Body of pancreas (tissue), 4 donors: ENCODE data around the gene ARL2BP. TPM values are rescaled to one million over a fixed set of nuclear protein-coding genes. Genes with fewer than 3 reads are reported as not detected.
"Not testable (repeated sequence)": the region's sequence is repeated elsewhere in the genome, so short reads cannot be mapped to it uniquely, and the experiment has no call there.

Experiments used
- ATAC-seq: fragments of 150-250 bp; one replicate; pipeline ENCODE4 v1.9.1; 2016
- DNase-seq, 4 donors: peaks; one replicate each; pipeline ENCODE4 v3.0.0-alpha.2; 2019
- H3K27ac ChIP-seq, 4 donors: fragments of 200-600 bp; sonication (generic); 1 replicate in 3 of 4; 2 replicates in 1 of 4; pipeline versions ENCODE4 v1.5.1 to v1.6.1; 2016 to 2019; ENCODE audit warnings: mild to moderate bottlenecking in 1 of 4, mixed read lengths in 1 of 4, moderate library complexity in 1 of 4
- H3K27me3 ChIP-seq, 2 donors: fragments of 200-600 bp; sonication (generic); one replicate each; pipeline ENCODE4 v1.6.0; 2016; ENCODE audit warnings: mild to moderate bottlenecking in 1 of 2
- H3K36me3 ChIP-seq, 2 donors: fragments of 200-600 bp; sonication (generic); replicated peaks in 1 of 2; 2 replicates each; pipeline ENCODE4 v1.5.1; 2016; ENCODE audit warnings: low read depth in 2 of 2; ENCODE audit not compliant: insufficient read depth in 1 of 2
- H3K4me1 ChIP-seq: fragments of 200-600 bp; sonication (generic); one replicate; pipeline ENCODE4 v1.6.0; 2016
- H3K4me3 ChIP-seq, 2 donors: fragments of 200-600 bp; sonication (generic); 1 replicate in 1 of 2; 2 replicates in 1 of 2; pipeline ENCODE4 v1.5.1; 2016 to 2019
- H3K9me3 ChIP-seq, 3 donors: fragments of 200-600 bp; sonication (generic); 1 replicate in 2 of 3; 2 replicates in 1 of 3; pipeline ENCODE4 v1.5.1; 2016
- POLR2A ChIP-seq, 3 donors: fragments of 450-650 bp; IDR thresholded peaks; one replicate each; pipeline ENCODE4 v1.6.1; 2016; ENCODE audit warnings: antibody characterized with exemption in 3 of 3, mild to moderate bottlenecking in 2 of 3
- WGBS, 2 donors: methylation state at CpG; one replicate each; pipeline ENCODE4 v1.1.5; 2017; 5-methylcytosine and 5-hydroxymethylcytosine counted together
- intact Hi-C: fragments of 100-400 bp; cut with DNase I; formaldehyde crosslinking; loops from one replicate; pipeline ENCODE4 v1.15.1; 2023
- total RNA-seq, 2 donors: library from RNA; depleted of rRNA; stranded (reverse); fragments of >200 nt; gene quantifications; one replicate each; pipeline ENCODE4 v1.1.0, GENCODE V29; 2016
- TF ChIP-seq, protein P1 (sequence below), 7 experiments: fragments of 450-650 bp in 4 of 7; fragments of 200-600 bp in 3 of 7; sonication (generic) in 3 of 7; IDR thresholded peaks; one replicate each; pipeline ENCODE4 v1.5.1; 2016 to 2019; ENCODE audit warnings: antibody characterized with exemption in 7 of 7

The ARL2BP gene
- total RNA-seq: 10 to 100 TPM; 15.8 to 21.5 TPM

DNA sequence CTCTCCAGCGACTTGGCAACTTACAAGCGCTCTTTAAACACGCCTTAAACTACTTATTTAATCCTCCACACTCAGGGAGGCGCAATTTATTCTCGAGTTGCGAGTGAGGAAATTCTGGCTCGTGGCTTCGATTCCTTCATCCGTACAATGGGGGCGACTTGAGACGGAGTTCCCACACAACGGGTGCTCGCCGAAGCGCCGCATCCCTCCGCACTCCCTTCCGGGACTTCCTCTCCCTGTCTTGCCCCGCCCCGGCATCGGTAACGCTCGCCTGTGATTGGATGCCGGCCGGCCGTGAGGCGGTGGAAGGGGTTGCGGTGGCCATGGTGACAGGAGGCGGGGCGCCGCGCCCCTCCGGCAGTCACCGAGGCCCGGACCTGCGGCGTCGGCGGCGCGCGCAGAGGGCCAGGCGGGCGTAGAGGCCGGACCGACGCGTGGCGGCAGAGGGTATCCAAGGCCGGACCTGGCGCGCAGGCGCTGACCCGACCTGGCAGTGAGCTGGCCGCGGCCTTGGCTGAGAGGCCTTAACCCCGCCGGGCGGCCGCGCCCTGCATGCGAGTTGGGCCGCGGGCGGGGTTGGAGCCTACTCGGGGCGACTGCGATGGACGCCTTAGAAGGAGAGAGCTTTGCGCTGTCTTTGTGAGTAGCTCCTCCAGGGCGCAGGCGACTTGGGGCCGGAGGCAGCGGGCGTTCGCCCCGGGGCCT is at the start of gene ARL2BP:
Gene ARL2BP, plus strand, starts transcription at position 493 of the 705 bp plus-strand sequence. Its CDS starts 109 bp downstream, at position 602.
- 0 to 1% methylated on average over 10 to 77 of the region's 77 CpGs for WGBS, 2 donors
- no peaks in the 10 kb centered on the region for H3K27me3 ChIP-seq
- peak within 1 kb of the TSS; percentile 42 to 60 for H3K4me3 ChIP-seq
- DNase-seq: peak; percentile 98
- ATAC-seq: peak; percentile 95
- TF ChIP-seq, protein P1, sequence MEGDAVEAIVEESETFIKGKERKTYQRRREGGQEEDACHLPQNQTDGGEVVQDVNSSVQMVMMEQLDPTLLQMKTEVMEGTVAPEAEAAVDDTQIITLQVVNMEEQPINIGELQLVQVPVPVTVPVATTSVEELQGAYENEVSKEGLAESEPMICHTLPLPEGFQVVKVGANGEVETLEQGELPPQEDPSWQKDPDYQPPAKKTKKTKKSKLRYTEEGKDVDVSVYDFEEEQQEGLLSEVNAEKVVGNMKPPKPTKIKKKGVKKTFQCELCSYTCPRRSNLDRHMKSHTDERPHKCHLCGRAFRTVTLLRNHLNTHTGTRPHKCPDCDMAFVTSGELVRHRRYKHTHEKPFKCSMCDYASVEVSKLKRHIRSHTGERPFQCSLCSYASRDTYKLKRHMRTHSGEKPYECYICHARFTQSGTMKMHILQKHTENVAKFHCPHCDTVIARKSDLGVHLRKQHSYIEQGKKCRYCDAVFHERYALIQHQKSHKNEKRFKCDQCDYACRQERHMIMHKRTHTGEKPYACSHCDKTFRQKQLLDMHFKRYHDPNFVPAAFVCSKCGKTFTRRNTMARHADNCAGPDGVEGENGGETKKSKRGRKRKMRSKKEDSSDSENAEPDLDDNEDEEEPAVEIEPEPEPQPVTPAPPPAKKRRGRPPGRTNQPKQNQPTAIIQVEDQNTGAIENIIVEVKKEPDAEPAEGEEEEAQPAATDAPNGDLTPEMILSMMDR (IDR thresholded peaks at IDR 0.05): peak in 4 of 7 experiments; percentile 12 to 29 (median 19)
- peak; percentile 79 to 85 (median 81) for TF ChIP-seq POLR2A (IDR thresholded peaks at IDR 0.05)
- H3K27ac ChIP-seq: peak within 1 kb of the TSS; percentile 81 to 96 (median 94)
- no peaks in the 10 kb centered on the region for H3K9me3 ChIP-seq
- H3K4me1 ChIP-seq: peaks cover 18% of the 10 kb centered on the region
- intact Hi-C loops: no loop called here
- H3K36me3 ChIP-seq: peaks cover 0 to 18% of the 10 kb centered on the region in 2 donors

DNA sequence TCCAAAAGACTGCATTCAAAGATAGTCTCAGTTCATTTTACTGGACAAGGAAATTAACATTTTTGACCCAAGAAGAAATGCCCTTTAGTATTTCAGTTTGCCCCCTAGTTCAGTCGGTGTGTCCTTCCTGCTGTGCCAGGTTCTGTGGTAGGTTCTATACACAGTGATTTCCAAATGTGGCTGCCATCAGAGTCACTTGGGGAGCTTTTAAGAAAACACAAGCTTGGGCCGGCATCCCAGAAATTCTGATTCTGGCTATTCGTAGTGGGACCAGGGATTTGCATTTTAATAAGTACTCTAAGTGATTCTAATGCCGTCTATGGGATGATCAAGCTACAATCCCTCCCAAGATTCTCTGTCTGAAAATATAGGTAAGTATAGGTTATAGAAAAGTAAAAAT is 48.8 kb upstream of the ARL2BP start:
- H3K4me3 ChIP-seq: no peak overlapping the region
- TF ChIP-seq, protein P1 (IDR thresholded peaks at IDR 0.05): no peak
- TF ChIP-seq POLR2A (IDR thresholded peaks at IDR 0.05): no peak
- no peaks in the 10 kb centered on the region for H3K9me3 ChIP-seq
- intact Hi-C loops: no loop called here
- no peaks in the 10 kb centered on the region for H3K36me3 ChIP-seq
- DNase-seq: no peak
- H3K27me3 ChIP-seq: no peaks in the 10 kb centered on the region
- WGBS, 2 donors: 62 to 77% methylated on average over 4 of the region's 4 CpGs
- peaks cover 32% of the 10 kb centered on the region for H3K4me1 ChIP-seq
- ATAC-seq: no peak
- H3K27ac ChIP-seq: no peak overlapping the region

DNA sequence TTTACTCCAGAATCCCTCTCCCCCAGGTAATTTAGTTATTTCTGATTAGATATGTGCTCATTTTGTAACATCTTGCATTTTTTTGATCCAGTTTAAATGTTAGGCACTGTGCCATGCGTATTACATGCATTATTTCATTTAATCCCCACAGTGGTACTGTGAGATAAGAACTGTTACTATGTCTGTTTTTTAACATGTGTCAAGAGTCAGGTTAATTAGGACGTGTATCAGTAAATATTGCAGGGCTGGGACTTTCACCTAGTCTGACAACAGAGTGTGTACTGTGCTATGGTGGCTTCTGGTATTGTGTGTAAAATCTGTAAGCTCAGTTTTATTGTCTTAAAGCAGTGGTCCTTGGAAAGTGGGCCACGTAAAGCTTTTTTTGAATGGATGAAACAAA is 48.3 kb upstream of the ARL2BP start:
- TF ChIP-seq, protein P1 (IDR thresholded peaks at IDR 0.05): no peak
- TF ChIP-seq POLR2A (IDR thresholded peaks at IDR 0.05): no peak
- ATAC-seq (no peak), DNase-seq (no peak)
- intact Hi-C loops: no loop called here
- 56 to 64% methylated on average over 3 of the region's 3 CpGs for WGBS, 2 donors
- Histone ChIP-seq H3K4me1 (peaks cover 31% of the 10 kb centered on the region), H3K27me3 (no peaks in the 10 kb centered on the region), H3K27ac (no peak overlapping the region), H3K4me3 (no peak overlapping the region), H3K36me3 (no peaks in the 10 kb centered on the region), H3K9me3 (no peaks in the 10 kb centered on the region)

DNA sequence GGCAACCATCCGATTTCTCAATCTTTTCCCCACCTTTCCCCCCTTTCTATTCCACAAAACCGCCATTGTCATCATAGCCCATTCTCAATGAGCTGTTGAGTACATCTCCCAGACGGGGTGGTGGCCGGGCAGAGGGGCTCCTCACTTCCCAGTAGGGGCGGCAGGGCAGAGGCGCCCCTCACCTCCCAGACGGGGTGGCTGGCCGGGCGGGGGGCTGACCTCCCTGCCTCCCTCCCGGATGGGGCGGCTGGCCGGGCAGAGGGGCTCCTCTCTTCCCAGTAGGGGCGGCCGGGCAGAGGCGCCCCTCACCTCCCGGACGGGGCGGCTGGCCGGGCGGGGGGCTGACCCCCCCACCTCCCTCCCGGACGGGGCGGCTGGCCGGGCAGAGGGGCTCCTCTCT is 44.7 kb upstream of the ARL2BP start:
- H3K4me1 ChIP-seq: peaks cover 16% of the 10 kb centered on the region
- H3K27me3 ChIP-seq, H3K9me3 ChIP-seq, H3K27ac ChIP-seq, ATAC-seq, DNase-seq, H3K36me3 ChIP-seq, intact Hi-C loops, H3K4me3 ChIP-seq: not testable (repeated sequence)
- 89 to 100% methylated on average over 6 to 7 of the region's 24 CpGs for WGBS, 2 donors

DNA sequence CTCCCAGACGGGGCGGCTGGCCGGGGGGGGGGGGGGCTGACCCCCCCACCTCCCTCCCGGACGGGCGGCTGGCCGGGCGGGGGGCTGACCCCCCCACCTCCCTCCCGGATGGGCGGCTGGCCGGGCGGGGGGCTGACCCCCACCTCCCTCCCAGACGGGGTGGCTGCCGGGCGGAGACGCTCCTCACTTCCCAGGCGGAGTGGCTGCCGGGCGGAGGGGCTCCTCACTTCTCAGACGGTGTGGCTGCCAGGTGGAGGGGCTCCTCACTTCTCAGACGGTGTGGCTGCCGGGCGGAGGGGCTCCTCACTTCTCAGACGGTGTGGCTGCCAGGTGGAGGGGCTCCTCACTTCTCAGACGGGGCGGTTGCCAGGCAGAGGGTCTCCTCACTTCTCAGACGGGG is 44.1 kb upstream of the ARL2BP start:
- intact Hi-C loops, H3K9me3 ChIP-seq, ATAC-seq, H3K27me3 ChIP-seq, H3K4me3 ChIP-seq, H3K27ac ChIP-seq, DNase-seq: not testable (repeated sequence)
- peaks cover 16% of the 10 kb centered on the region for H3K4me1 ChIP-seq
- H3K36me3 ChIP-seq: peaks cover 0 to 11% of the 10 kb centered on the region in 2 donors
- 100% methylated on average over 12 of the region's 27 CpGs; no CpG with 5 or more reads in 1 of the 2 donors for WGBS, 2 donors
